Stimulated activated CD4-positive, alpha-beta T cell treated with anti-CD3 and anti-CD28 coated beads, Interleukin-1b, Interleukin-23, amount 100 ng/mL, for 1 hour (primary cell): ENCODE data around the gene DUSP1.
"Not testable (repeated sequence)": the region's sequence is repeated elsewhere in the genome, so short reads cannot be mapped to it uniquely, and the experiment has no call there.

Experiments used
- DNase-seq, 2 donors: peaks; one replicate each; pipeline ENCODE4 v3.0.0-alpha.2; 2020; ENCODE audit warnings: low read depth in 2 of 2

Gene DUSP1

DNA sequence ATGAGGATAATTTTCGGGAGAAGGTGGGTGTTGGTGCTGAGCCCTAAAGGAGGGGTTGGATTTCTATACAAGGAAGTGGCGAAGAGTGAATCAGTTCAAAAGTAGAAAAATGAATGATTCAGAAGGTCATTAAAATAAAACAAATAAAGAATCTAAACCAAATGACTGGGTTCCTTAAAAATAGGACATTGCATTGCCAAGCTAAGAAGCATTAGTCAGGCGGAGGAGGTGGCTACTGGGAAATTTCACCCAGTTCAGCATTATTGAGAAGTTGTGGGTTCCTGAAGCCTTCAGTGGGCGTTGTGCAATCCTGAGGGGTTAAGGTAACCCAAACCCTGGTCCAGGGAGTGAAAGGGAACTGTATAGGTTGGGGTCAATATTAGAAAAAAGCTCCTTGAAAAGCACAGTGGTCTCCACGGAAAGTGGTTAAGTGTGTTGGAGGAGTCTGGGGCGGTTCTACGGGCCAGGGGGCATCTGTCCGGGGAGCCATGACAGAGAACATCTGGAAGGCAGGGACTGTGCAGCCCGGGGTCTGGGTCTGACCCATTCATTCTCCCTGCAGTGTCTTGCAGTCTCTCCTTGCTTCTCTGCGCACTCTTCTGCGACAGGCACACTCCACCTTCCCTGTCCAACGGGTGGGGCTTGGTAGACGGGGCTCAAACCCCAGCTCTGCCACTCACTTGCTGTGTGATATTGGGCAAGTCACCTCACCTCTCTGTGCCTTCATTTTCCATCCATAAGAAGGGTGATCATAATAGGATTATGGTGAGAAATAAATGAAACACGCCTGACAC lies 27.6 kb upstream of the DUSP1 start:
- DNase-seq: no peak

DNA sequence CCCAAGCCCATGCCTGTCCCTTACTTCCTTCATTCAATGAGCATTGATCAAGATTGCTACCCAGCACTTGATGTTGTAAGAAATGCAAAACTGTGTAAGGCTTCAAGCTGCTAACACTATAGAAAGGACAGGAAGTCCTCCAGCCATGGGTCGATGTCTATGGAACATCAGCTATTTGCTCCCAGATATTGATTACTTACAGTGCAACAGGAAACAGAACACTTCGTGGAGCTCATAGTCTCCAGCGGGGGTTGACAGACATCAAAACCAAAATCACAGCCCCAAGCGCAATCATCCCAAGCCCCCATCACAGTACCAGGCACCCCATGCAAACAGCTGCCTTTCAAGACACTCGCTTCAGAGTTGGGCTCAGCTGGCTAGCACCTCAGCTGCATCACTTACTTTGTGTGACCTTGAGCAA lies 26.8 kb upstream of the DUSP1 start:
- no peak for DNase-seq

DNA sequence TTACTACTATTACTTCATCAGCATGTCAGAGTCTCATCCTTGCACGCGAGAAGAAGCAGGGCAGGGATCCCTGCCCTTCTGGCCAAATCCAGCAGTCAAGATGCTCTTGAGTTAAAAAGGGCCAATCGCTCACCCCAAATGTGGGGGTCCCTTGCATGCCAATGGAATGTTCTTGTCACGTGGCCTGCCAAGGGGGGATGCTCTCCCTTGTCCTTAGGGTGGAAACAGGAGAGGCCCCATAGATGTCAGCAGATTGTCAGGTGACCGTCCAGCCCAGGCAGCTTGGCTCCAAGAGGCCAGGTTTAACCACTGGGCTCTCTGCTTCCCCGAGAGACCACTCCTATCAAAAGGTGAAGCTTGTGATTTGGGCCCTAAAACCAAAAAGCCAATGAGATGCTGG lies 25.3 kb upstream of the DUSP1 start:
- no peak for DNase-seq

DNA sequence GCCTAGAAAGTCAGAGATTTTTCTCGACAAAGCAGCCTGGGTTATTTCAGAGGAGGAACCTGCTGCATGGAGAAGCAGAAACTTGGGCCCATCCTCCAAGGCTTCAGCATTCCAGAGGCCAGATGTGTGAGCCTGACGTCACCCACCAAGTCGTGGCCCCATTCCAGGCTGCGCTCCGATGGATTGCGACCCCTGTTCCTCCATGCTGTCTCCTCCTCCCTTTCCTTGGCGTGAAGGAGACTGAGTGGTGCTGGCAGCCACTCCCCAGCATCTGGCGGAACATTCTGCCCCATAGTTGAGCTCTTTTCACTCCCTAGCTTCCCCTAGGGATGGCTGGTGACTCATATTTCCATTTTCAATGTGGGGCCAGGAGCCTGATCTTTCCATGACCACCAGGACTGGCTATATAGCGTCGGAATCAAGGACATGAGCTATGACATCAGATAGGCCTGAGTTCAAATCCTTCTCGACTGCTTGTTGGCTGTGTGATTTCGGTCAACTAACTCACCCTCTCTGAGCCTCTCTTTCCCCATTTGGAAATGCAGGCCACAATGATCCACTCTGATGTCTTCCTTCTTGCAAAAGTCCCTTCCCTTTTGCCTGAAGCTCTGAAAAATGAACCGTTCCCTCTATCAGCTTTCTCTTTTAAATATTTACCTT lies 24.5 kb upstream of the DUSP1 start:
- no peak for DNase-seq

DNA sequence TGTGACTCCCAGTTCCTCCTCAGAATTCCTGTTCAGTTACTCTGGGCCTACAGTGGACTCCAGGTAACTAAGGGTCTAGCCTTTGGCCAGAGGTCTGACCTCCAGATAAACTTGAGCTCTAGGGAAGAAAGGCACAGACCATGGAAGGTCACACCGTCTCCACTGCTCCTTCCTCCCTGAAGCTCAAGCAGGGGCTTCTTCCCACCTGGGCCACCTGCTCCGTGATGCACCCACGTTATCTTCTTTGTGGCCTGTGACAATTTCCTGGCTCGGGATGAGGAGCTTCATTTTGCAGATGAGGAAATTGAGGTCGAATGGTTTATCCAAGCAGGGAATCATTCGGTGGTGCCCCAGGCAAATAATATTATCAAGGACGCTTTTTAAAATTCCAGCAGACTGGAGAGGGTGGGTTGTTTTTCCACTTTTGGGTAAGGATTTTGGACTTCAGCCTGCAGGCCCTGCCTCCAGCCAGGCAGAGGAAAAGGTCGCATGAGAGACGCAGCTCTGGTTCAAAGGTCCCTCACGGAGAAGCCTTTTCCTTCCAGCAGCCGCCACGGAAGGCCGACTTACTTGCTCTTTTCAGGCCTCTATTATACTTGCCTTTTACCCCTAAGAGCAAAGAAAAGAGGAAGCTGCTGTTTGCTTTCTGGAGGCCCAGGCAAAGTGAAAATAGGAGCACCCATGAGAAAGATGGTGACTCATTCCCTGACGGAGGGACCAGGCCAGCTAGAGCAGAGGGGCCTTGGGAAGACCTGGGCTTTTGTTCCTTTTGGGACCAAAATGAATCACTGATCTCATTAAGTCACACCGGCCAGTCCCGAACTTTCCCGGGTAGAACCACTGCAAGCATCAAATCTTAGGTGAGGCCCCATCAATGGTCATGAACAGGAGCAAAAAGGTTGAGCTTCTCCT lies 22.8 kb upstream of the DUSP1 start:
- DNase-seq: no peak

DNA sequence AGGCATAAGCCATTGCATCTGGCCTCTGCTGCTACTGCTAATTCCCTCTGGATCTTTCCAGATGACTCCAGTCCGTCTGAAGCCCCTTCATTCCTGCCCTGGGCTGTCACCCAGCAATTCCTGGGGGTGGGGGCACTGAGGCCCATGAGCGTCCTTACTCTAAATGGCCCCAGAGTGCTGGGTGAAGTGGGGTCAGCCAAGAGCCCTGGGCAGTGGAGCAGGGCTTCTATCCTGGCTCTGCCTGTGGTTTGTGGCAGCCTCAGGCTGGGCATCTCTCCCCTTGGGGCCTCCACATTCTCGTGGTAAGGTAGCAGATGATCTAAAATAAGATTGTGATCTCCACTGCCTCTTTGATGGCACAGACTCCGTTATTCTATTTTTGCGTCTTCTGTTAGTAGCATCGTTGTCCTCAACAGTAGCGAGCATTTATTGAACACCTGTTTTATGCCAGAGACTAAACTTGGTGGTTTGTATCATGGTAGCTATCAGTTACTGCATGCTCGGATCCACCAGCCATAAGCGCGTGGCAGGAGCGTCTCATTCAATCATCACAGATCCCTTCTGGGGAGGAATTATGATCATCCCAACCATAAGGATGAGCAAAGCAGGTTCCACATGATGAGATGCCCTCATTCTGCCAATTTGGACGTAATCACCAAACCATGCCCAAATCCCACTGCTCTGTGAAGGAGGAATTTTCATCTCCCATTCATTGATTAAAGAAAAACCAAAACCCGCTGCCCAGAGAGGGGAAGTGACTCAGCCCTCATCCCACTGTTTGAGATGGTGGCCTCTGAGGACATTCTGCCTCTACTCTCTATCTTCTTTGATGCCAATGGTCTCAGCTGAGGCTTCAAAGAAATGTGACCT lies 21.9 kb upstream of the DUSP1 start:
- no peak for DNase-seq

DNA sequence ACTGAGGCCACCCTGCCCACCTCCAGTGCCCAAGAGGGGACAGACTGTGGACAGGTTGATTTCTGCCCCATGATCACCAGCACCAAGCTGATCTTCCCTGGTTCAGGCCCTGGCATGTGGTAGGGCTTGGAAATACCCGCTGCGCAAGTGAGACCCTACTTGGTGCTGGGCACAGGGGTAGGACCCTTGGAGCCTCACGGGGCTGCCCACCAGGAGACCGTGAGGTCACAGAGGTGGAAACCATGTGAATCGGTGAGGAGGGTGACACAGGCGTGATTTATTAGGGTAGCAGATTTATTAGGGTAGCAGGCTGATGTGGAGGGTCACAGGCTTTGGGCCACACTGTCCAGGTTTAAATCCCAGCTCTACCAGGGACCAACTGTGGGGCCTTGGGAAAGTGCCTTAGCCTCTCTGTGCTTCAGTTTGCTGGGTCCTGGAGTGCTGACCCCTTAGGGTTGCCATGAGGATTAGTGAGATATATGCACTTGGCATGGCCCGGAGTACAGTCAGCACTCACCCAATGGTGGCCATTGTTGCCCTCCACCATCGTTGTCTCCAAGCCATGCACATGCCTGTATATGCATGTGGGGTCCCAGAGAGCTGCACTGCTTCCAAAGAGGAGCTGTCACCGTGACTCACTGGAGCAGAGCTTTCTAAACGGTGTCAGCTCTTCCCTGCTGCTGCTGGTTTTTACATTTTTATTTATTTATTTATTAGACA lies 20.9 kb upstream of the DUSP1 start:
- no peak for DNase-seq

DNA sequence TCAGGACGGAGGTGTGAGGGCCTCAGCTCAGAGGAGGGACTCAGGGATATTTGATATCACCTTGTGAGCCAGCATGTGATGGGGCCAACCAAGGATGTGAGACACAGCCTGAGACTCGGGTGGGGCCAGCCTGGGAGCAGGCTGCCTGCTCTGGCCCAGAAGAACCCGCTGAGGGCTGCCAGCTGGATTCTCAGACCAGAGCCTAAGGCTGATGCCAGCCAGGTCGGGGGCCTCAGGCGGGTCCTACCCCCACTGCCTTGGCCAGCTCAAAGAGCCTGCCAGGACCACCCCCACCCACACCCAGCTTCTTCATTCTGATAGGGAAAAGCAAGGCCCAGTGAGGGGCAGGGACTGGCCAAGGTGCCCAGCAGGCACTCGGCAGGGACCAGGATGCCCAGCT lies 20.3 kb upstream of the DUSP1 start:
- no peak for DNase-seq

DNA sequence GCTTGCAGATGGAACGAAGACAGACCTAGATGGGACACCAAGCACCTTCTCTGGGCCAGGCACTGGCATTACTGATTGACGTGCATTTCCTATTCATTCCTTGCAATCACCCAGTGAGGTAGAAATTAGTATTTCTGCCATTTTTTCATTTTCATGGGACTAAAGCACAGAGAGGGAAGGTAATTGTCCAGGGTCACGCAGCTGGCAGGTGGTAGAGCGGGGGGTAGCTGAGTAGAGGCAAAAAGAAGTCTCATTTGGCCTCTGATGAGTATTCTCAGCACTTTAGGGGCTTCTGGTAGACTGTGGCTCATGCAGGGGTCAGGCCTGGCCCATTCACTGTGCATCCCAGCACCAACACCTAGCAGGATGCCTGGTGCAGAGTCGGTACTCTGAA lies 19.5 kb upstream of the DUSP1 start:
- DNase-seq: no peak

DNA sequence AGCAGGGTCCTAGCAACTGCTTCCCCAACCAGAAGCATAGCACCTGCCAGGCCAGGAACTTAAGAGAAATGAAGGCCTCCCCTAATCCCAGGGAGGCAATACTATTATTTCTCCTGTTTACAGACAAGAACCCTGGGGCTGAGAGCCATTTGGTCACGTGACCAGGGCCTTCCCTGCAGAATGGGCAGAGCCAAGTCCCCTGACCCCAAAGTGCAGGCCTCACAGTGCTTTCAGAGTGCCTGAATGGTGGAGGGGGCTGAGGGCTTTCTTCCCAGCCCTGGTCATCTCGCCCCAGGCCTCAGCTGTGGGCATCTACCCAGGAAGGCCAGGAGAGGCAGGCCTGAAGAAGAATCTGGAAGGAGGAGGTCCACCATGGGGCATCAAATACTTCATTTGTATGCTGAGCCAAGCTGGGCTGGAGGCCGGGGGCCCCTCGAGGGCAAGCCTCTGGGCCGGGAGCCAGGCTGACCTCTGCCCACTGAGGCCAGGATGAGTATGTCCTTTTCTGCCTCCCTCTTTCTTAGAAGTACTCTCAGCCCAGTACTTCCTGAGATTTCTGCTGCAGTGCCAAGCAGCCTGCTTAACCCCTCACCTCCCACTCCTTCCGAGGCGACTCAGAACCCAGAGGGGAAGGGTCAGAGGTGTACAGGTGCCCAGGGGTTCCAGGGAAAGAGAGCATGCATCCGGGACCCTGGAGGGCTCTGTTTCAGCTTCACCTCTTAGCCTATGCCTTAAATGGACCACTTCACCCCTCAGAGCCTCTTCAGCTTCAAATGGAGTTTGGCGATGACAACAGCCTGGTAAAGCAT lies 18.9 kb upstream of the DUSP1 start:
- DNase-seq: no peak

DNA sequence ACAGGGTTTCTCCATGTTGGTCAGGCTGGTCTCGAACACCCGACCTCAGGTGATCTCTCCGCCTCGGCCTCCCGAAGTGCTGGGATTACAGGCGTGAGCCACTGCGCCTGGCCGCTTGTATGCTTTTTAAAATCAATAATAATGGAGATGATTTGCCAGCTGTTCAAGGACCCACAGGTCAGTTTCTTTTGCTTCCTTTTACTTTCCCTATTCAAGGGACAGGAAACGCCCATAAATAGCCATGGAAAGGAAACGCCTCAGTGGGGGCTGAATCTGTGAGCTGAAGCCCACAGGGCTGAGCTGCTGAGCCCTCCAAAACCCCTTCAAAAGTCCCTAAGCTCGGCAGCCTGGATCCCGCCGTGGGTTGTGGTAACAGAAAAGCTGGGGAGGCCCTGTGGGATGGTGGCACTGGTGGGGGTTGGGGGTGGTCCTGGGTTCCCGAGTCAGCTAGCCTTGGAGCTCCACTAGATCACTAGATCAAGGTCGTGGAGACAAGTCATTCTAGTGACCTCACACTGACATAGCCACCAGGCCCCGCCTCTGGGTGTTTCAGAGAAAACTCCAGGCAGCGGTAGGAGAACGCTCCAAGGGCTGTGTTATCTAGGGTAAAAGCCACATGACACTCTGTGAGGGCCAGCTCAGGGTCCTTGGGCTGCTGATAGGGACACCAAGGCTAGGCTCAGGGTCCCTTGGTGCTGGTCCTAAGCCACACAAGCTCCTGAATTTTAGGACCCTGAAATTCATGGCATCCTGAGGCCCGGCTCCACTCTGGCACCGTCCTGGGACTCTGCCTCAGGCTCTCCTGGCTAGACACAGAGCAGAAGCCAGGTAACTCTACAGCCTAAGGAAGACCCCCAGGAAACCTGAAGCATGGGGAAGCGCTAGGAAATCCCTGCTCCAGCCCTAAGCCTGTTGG lies 18.0 kb upstream of the DUSP1 start:
- no peak for DNase-seq

DNA sequence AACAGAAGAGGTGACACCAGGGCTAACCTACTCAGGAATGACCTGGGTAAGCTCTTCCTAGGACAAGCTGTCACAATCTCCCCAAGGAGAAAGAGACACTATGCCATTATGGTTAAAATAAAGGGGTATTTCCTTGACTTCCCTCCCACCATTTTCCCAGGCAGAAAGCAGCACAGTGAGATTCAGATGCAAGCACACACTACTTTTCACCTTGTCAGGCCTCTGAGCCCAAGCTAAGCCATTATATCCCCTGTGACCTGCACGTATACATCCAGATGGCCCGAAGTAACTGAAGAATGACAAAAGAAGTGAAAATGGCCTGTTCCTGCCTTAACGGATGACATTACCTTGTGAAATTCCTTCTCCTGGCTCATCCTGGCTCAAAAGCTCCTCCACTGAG lies 16.5 kb upstream of the DUSP1 start:
- DNase-seq: not testable (repeated sequence)

DNA sequence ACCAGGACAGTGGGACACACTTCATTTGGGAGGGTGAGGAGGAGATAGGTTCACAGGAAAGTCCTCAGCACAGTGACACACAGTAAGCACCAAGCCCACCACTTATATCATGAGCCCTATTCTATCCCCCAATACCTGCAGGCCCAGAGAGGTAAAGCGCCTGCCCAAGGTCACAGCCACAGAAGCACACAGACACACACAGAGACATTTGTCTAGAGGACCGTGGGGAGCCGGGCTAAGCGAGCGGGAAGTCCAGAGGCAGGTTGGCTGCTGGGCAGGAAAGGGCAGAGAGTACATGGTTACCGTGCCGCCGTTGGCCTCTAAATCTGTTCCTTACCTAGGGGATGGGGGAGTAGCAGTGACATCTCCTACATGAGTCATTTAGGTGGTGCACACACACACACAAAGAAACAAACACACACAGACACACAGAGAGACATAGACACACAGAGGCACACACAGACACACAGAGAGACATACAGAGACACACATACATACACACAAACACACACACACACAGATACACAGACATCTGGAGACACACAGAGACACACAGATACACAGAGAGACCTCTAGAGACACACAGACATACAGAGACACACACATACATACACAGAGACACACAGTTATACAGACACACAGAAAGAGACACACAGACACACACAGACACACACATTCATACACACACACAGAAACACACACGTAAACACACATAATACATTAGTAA lies 15.9 kb upstream of the DUSP1 start:
- no peak for DNase-seq

DNA sequence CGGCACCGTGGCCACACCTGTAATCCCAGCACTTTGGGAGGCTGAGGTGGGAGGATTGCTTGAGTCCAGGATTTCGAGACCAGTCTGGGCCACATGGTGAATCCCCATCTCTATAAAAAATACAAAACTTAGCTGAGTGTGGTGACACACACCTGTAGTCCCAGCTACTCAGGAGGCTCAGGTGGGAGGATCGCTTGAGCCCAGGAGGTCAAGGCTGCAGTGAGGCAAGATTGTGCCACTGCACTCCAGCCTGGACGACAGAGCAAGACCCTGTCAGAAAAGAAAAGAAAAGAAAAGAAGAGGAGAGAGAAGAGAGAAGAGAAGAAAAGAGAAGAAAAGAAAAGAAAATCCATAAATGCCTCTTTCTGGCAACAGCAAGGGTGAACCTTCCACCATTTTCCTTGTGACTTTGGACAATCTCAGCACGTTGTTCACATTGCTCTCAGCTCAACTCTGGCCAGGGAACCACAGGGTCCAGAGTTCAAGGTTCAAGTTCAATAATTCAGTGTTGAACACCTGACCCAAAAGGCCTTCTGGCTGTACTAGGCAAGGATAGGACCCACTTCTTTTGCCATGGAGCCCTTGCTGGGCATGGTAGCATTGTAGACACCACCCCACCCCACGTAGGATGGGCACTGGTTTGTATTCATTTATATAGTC lies 14.6 kb upstream of the DUSP1 start:
- DNase-seq: no peak

DNA sequence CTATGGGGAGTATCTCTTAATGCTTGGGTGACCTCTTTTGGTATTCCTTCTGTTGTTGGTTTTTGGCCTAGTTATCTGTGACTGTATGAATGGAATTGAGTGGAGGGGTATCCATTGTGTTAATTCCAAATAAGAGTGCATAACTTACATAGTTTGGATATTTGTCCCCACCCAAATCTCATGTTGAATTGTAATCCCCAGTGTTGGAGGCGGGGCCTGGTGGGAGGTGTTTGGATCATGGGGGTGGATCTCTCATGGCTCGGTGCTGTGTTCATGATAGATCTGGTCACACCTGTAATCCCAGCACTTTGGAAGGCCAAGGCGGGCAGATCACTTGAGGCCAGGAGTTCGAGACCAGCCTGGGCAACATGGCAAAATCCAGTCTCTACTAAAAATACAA lies 13.2 kb upstream of the DUSP1 start:
- not testable (repeated sequence) for DNase-seq

DNA sequence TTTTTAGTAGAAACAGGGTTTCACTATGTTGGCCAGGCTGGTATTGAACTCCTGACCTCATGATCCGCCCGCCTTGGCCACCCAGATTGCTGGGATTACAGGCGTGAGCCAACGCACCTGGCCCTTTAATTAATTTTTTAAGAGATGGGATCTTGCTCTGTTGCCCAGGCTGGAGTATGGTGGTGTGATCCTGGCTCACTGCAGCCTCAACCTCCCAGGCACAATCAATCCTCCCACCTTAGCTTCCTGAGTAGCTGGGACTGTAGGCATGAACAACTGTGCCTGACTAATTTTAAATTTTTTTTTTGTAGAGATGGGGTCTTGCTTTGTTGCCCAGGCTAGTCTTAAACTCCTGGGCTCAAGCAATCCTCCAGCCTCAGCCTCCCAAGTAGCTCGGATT lies 12.3 kb upstream of the DUSP1 start:
- DNase-seq: not testable (repeated sequence)

DNA sequence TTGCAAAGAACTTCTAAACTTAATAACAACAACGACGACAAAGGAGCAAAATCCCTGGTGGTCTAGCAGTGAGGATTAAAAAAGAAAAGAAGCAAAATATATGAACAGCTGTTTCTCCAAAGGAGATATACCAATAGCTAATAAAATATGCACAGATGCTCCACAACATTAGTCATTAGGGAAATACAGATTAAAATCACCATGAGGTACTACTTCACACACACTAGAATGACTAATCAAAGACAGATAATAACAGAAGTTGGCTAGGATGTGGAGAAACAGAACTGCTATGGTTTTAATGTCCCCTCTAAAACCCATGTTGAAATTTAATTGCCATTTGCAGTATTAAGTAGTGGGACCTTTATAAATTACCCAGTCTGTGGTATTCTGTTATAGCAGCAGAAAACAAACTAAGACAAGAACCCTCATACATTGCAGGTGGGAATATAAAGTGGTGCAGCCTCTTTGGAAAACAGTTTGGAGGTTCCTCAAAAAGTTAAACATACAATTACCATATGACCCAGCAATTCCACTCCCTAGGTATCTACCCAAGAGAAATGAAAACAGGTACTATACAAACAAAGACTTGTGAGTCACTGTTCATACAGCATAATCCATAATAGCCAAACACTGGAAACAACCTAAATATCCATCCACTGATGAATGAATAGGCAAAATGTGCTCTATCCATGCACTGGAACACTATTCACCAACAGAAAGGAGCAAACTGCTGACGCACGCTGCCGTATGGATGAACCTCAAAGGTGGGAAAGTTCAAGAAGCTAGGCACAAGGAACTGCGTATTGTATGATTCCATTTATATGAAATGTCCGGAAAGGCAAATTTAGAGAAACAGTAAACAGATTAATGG lies 11.4 kb upstream of the DUSP1 start:
- DNase-seq: no peak
